ENCODE results near the gene SYT15.
"Not testable (repeated sequence)": the region's sequence is repeated elsewhere in the genome, so short reads cannot be mapped to it uniquely, and the experiment has no call there.

Gene SYT15

GRCh38 chr10:46594453-46595063 is 15.6 kb downstream of the SYT15 start:
- not testable (repeated sequence) for DNase-seq

- not testable (repeated sequence) for DNase-seq
Observed at GRCh38 chr10:46596570-46596969, 17.6 kb downstream of the SYT15 start.

- DNase-seq, result not testable (repeated sequence)
Observed at GRCh38 chr10:46597616-46598246, 18.8 kb downstream of the SYT15 start.

DNA sequence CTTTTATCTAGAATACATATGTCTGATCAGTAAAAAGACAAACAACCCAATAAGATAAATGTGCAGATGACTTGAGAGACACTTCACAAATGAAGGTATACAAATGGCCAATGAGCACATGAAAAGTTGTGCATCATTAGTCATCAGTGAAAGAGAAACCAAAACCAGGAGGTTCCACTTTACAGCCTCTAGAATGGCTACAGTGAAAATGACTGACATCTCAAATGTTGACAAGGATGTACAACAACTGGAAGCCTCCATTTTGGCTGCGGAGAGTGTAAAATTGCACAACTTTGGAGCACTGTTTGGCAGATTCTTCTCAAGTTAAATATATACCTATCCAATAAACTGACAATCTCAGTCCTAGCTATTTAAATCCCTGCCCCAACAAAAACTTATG is 21.6 kb downstream of the SYT15 start:
- not testable (repeated sequence) for DNase-seq

GRCh38 chr10:46615540-46615939 is 36.6 kb downstream of the SYT15 start:
- not testable (repeated sequence) for DNase-seq

GRCh38 chr10:46616227-46616626 is 37.3 kb downstream of the SYT15 start:
- not testable (repeated sequence) for DNase-seq

DNA sequence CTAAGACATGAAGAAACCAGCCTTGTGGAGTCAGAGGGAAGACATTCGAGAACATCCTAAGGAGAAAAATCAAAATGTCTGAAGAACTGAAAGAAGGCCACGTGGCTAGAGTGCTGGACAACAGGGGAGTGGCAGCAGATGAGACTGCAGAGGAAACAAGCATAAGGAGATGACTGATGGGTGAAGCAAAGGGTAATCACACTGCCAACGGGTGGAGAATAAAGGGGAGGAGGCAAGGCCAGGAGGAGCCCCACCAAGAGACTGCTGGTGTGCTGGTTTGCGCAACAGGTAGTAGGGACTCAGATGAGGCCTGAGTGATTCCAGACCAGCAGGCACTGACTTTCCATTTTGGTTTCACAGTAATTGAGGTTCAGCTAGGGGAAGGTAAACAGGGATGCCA is 38.2 kb downstream of the SYT15 start:
- not testable (repeated sequence) for DNase-seq

- DNase-seq, result not testable (repeated sequence)
Observed at GRCh38 chr10:46617913-46618312, 39.0 kb downstream of the SYT15 start.

GRCh38 chr10:46623899-46624654 is 45.1 kb downstream of the SYT15 start:
- DNase-seq, result not testable (repeated sequence)

- not testable (repeated sequence) for DNase-seq
Observed at GRCh38 chr10:46629805-46630204, 50.9 kb downstream of the SYT15 start.

DNA sequence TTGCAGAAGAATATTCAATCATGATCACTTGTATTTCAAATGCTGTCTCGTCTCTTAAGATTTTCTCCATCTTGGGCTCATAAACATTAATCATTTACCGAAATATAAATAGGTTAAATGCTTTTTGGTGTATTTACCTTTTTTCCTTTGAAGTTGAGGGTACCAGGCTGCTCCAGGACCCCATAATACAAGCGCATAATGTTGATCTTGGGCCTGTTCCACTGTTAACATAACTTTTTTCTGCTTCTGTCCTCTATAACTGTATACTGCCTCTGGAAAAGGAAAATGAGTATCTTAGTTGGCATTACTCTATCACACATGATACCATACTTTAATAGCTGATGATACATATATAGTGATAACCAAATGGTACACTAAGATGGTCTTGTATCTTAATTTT is 51.9 kb downstream of the SYT15 start:
- not testable (repeated sequence) for DNase-seq

DNA sequence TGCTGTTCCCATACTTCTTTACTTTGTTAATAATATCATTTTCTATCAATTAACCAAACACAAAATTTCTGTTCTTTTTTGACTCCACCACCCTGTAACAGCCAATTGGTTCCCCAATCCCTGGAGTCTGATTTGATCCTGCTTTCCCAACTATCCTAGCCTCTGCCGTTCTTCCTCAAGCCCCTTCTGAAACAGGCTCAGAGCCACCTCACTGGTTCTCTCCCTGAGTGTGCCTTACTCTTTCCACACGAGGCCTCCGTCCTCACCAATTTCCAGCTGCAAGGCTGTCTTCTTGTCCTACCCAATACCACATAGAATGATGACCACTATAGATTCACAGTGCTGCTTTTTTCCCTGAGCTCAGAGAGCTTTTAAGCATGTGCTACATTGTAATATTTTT is 52.8 kb downstream of the SYT15 start:
- not testable (repeated sequence) for DNase-seq

DNA sequence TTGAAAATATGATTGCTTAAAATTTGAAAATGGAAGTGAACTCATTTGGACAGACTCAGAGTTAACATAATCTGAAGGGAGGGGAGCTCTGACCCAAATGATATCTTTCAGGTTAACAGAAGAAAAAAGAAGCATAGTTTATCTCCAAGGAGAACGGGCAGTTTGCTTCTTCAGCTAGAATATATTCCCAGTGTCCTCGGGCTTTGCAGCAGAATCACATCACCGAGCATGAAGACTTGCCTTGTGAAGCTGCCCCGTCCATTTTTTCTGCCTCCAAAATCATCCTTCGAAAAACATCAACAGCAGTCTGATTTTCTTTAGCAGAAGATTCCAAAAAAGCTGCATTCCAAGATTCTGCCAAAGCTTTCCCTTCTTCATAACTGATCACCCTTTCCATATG is 55.8 kb downstream of the SYT15 start:
- DNase-seq, result not testable (repeated sequence)

DNA sequence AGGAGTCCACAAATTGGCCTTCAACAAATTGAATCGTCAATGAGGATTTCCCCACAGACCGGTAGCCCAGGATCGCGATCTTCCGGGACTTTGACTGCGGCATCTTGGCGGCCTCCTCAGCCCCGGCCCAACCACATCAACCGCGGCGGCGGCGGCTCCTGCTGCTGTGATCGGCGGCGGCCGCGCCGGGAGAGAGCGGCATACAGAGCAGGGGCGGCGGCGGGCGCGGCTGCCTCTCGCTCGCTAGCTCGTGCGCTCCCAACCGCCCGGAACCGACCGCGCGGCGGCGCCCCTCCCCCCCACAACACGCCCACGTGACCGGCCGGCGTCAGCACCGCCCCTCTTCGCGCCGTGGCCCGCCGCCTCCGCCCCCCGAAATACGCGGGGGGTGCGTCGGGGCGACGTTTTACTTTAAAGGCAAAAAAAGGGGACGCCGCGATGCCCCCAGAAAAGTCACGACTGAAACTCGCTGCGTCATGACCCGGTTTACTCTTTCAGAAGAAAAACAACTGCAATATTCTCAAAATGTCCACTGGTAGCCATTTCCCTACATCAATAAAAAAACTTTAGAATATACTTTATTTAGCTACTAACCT is 56.5 kb downstream of the SYT15 start:
- DNase-seq, result not testable (repeated sequence)

DNA sequence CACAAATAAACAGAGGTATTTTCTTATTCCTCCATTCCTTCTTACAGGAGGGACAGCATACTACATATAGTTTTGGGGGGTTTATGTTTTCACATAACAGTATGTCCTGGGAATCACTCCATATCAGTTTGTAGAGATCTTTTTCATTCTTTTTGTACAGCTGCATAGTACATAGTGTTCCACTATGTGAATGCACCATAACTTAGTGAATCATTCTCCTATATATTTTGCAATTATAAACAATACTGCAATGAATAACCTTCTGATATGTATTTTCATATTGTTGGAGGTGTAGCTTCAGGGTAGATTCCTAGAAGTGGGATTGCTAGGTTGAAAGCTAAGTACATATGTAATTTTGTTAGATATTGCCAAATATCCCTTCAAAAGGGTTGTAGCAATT is 61.1 kb downstream of the SYT15 start:
- not testable (repeated sequence) for DNase-seq

Measured in stimulated activated CD4-positive, alpha-beta T cell treated with anti-CD3 and anti-CD28 coated beads, Interleukin-1b, Interleukin-23, amount 100 ng/mL, for 48 hours (primary cell).